CD4-positive, alpha-beta T cell treated with Interferon alpha-2 for 1 hour (primary cell): ENCODE data around the gene CNTNAP2.
"Not testable (repeated sequence)": the region's sequence is repeated elsewhere in the genome, so short reads cannot be mapped to it uniquely, and the experiment has no call there.

Experiments
- DNase-seq, 2 donors: peaks; one replicate each; pipeline ENCODE4 v3.0.0-alpha.2; 2020 to 2022

CNTNAP2 gene

GRCh38 chr7:147524726-147525250, 1408.2 kb downstream of the CNTNAP2 start:
- DNase-seq = no peak

GRCh38 chr7:147525325-147525724, 1408.7 kb downstream of the CNTNAP2 start:
- DNase-seq = no peak

- no peak for DNase-seq
Measured at GRCh38 chr7:147535701-147536111, 1419.1 kb downstream of the CNTNAP2 start.

- no peak for DNase-seq
Measured at GRCh38 chr7:147539685-147540084, 1423.1 kb downstream of the CNTNAP2 start.

GRCh38 chr7:147540743-147541142, 1424.1 kb downstream of the CNTNAP2 start:
- DNase-seq = no peak

- DNase-seq = no peak
Measured at GRCh38 chr7:147541261-147541660, 1424.7 kb downstream of the CNTNAP2 start.

GRCh38 chr7:147547252-147547897, 1430.8 kb downstream of the CNTNAP2 start:
- no peak for DNase-seq

GRCh38 chr7:147556317-147556716, 1439.7 kb downstream of the CNTNAP2 start:
- DNase-seq = no peak

- no peak for DNase-seq
Measured at GRCh38 chr7:147563669-147564068, 1447.1 kb downstream of the CNTNAP2 start.

GRCh38 chr7:147564786-147565476, 1448.3 kb downstream of the CNTNAP2 start:
- DNase-seq = no peak

- DNase-seq = no peak
Measured at GRCh38 chr7:147567043-147567442, 1450.4 kb downstream of the CNTNAP2 start.

GRCh38 chr7:147569116-147569913, 1452.7 kb downstream of the CNTNAP2 start:
- no peak for DNase-seq

- DNase-seq = no peak
Measured at GRCh38 chr7:147570390-147570789, 1453.8 kb downstream of the CNTNAP2 start.

GRCh38 chr7:147571436-147572185, 1455.0 kb downstream of the CNTNAP2 start:
- no peak for DNase-seq

GRCh38 chr7:147578196-147578595, 1461.6 kb downstream of the CNTNAP2 start:
- DNase-seq = no peak

GRCh38 chr7:147579148-147579547, 1462.5 kb downstream of the CNTNAP2 start:
- DNase-seq = no peak

GRCh38 chr7:147584771-147585193, 1468.2 kb downstream of the CNTNAP2 start:
- DNase-seq = no peak

- DNase-seq = no peak
Measured at GRCh38 chr7:147586110-147586509, 1469.5 kb downstream of the CNTNAP2 start.

GRCh38 chr7:147586526-147586925, 1469.9 kb downstream of the CNTNAP2 start:
- no peak for DNase-seq

GRCh38 chr7:147593271-147594057, 1476.9 kb downstream of the CNTNAP2 start:
- DNase-seq = no peak

GRCh38 chr7:147595042-147595441, 1478.4 kb downstream of the CNTNAP2 start:
- no peak for DNase-seq

GRCh38 chr7:147598687-147599086, 1482.1 kb downstream of the CNTNAP2 start:
- DNase-seq = not testable (repeated sequence)
